HG02938 (cell line): Measurements from ENCODE around the gene OTOA.
"Not testable (repeated sequence)": the region's sequence is repeated elsewhere in the genome, so short reads cannot be mapped to it uniquely, and the experiment has no call there.

Source experiments
- ATAC-seq: cut with Tn5 transposase; IDR thresholded peaks from one replicate; pipeline ENCODE4 v1.9.1; 2021; ENCODE audit warnings: mild to moderate bottlenecking, moderate library complexity; ENCODE audit not compliant: unreplicated experiment

OTOA gene

GRCh38 chr16:21639493-21639892, 24.3 kb upstream of the OTOA start:
- no peak for ATAC-seq

- ATAC-seq, result no peak
These were observed 21.9 kb upstream of the OTOA start for GRCh38 chr16:21641916-21642315.

- no peak for ATAC-seq
These were observed 20.9 kb upstream of the OTOA start for GRCh38 chr16:21642861-21643260.

GRCh38 chr16:21643785-21644184, 20.0 kb upstream of the OTOA start:
- no peak for ATAC-seq

GRCh38 chr16:21644674-21645073, 19.1 kb upstream of the OTOA start:
- no peak for ATAC-seq

- no peak for ATAC-seq
These were observed 18.5 kb upstream of the OTOA start for GRCh38 chr16:21645261-21645721.

- ATAC-seq, result no peak
These were observed 17.7 kb upstream of the OTOA start for GRCh38 chr16:21646091-21646490.

- ATAC-seq, result peak; percentile 86
These were observed 16.8 kb upstream of the OTOA start for GRCh38 chr16:21646721-21647561.

- ATAC-seq, result peak; percentile 6
These were observed 16.1 kb upstream of the OTOA start for GRCh38 chr16:21647562-21648164.

GRCh38 chr16:21649826-21650406, 13.9 kb upstream of the OTOA start:
- ATAC-seq, result not testable (repeated sequence)

- no peak for ATAC-seq
These were observed 13.2 kb upstream of the OTOA start for GRCh38 chr16:21650521-21650920.

GRCh38 chr16:21651515-21651914, 12.3 kb upstream of the OTOA start:
- no peak for ATAC-seq

GRCh38 chr16:21652453-21652852, 11.3 kb upstream of the OTOA start, which contains the start of gene IGSF6:
Gene IGSF6, minus strand, starts transcription at chr16:21652608. Its CDS starts 10 bp downstream, at chr16:21652598.
- no peak for ATAC-seq

GRCh38 chr16:21653571-21653970, 10.2 kb upstream of the OTOA start:
- ATAC-seq, result no peak

- ATAC-seq, result no peak
These were observed 9.3 kb upstream of the OTOA start for GRCh38 chr16:21654466-21654865.

GRCh38 chr16:21654881-21655280, 8.9 kb upstream of the OTOA start:
- no peak for ATAC-seq

- no peak for ATAC-seq
These were observed 6.7 kb upstream of the OTOA start for GRCh38 chr16:21656795-21657768.

GRCh38 chr16:21659124-21659523, 4.6 kb upstream of the OTOA start:
- no peak for ATAC-seq

- ATAC-seq, result no peak
These were observed 1.2 kb downstream of the OTOA start for GRCh38 chr16:21664801-21665492.

GRCh38 chr16:21666772-21667171, 3.0 kb downstream of the OTOA start:
- ATAC-seq, result no peak
